ENCODE data around the gene SYT9. TPM values are rescaled to one million over a fixed set of nuclear protein-coding genes. Genes with fewer than 3 reads are reported as not detected.

SYT9 gene
- total and polyA plus RNA-seq, 9 of the 15 experiments (the other 6 are each of a cell fraction or from before 2014, with no cell fraction given): 0.01 TPM; not detected in 8

DNA sequence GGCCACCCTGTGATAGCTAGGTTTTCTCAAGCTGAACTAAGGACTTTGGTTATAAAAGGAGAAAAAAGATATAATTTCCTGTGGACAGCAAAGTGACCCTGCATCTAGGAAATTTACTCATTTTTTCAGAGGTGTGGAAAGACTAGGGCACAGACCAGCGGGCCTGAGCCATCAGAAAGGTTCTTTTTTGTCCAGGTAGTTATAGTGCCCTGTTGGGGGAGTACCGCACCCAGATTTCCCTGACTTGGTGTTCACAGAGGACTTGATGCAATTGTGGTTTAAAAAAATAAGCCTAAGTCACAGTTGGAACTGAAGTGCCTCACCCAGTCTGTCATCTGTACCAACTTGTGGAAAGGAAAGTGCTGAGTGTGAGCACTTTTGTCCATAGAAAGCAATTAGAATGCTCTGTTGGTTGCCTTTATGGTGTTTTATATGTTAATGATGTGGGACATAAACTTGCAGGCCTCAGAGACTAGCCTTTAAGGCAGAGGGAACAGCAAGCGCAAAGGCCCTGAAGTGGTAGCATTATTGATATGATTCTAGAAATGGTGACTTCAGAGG is 3.1 kb downstream of the SYT9 start:
- ChIA-PET POLR2A (interaction anchor here (0.7 to 0.9 kb wide), 2 partner anchors 9 to 153 kb away, joined by 3 read pairs; no protein-coding TSS in a partner anchor), CTCF (ENCODE audit: low intra/inter-chr PET ratio) (no interaction called here)
- TF ChIP-seq FOSL1 (tag; conservative IDR thresholded peaks at IDR 0.05) (no peak), ZNF57 (CRISPR knock-in tag; IDR thresholded peaks at IDR 0.05) (no peak), ZNF586 (CRISPR knock-in tag; conservative IDR thresholded peaks at IDR 0.05) (no peak), ZNF766 (CRISPR knock-in tag; conservative IDR thresholded peaks at IDR 0.05) (no peak), DNMT1 (IDR thresholded peaks at IDR 0.05) (no peak), GABPB2 (CRISPR knock-in tag; conservative IDR thresholded peaks at IDR 0.05) (no peak), FOXK2 (conservative IDR thresholded peaks at IDR 0.05 in 1 of 2, IDR thresholded peaks at IDR 0.05 in 1 of 2; ENCODE audit: low read depth in 2 of 2) (no peak)
- TF ChIP-seq, protein P1, sequence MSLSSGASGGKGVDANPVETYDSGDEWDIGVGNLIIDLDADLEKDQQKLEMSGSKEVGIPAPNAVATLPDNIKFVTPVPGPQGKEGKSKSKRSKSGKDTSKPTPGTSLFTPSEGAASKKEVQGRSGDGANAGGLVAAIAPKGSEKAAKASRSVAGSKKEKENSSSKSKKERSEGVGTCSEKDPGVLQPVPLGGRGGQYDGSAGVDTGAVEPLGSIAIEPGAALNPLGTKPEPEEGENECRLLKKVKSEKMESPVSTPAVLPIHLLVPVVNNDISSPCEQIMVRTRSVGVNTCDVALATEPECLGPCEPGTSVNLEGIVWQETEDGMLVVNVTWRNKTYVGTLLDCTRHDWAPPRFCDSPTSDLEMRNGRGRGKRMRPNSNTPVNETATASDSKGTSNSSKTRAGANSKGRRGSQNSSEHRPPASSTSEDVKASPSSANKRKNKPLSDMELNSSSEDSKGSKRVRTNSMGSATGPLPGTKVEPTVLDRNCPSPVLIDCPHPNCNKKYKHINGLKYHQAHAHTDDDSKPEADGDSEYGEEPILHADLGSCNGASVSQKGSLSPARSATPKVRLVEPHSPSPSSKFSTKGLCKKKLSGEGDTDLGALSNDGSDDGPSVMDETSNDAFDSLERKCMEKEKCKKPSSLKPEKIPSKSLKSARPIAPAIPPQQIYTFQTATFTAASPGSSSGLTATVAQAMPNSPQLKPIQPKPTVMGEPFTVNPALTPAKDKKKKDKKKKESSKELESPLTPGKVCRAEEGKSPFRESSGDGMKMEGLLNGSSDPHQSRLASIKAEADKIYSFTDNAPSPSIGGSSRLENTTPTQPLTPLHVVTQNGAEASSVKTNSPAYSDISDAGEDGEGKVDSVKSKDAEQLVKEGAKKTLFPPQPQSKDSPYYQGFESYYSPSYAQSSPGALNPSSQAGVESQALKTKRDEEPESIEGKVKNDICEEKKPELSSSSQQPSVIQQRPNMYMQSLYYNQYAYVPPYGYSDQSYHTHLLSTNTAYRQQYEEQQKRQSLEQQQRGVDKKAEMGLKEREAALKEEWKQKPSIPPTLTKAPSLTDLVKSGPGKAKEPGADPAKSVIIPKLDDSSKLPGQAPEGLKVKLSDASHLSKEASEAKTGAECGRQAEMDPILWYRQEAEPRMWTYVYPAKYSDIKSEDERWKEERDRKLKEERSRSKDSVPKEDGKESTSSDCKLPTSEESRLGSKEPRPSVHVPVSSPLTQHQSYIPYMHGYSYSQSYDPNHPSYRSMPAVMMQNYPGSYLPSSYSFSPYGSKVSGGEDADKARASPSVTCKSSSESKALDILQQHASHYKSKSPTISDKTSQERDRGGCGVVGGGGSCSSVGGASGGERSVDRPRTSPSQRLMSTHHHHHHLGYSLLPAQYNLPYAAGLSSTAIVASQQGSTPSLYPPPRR (CRISPR knock-in tag; IDR thresholded peaks at IDR 0.05; ENCODE audit: borderline replicate concordance): no peak
- TF ChIP-seq, protein P2, sequence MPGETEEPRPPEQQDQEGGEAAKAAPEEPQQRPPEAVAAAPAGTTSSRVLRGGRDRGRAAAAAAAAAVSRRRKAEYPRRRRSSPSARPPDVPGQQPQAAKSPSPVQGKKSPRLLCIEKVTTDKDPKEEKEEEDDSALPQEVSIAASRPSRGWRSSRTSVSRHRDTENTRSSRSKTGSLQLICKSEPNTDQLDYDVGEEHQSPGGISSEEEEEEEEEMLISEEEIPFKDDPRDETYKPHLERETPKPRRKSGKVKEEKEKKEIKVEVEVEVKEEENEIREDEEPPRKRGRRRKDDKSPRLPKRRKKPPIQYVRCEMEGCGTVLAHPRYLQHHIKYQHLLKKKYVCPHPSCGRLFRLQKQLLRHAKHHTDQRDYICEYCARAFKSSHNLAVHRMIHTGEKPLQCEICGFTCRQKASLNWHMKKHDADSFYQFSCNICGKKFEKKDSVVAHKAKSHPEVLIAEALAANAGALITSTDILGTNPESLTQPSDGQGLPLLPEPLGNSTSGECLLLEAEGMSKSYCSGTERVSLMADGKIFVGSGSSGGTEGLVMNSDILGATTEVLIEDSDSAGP (CRISPR knock-in tag; IDR thresholded peaks at IDR 0.05): no peak
- TF ChIP-seq, protein P3, sequence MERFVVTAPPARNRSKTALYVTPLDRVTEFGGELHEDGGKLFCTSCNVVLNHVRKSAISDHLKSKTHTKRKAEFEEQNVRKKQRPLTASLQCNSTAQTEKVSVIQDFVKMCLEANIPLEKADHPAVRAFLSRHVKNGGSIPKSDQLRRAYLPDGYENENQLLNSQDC (CRISPR knock-in tag; IDR thresholded peaks at IDR 0.05): no peak
- TF ChIP-seq, protein P4, sequence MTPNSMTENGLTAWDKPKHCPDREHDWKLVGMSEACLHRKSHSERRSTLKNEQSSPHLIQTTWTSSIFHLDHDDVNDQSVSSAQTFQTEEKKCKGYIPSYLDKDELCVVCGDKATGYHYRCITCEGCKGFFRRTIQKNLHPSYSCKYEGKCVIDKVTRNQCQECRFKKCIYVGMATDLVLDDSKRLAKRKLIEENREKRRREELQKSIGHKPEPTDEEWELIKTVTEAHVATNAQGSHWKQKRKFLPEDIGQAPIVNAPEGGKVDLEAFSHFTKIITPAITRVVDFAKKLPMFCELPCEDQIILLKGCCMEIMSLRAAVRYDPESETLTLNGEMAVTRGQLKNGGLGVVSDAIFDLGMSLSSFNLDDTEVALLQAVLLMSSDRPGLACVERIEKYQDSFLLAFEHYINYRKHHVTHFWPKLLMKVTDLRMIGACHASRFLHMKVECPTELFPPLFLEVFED (CRISPR knock-in tag; conservative IDR thresholded peaks at IDR 0.05): no peak

More for the DNA sequence above, 3.1 kb downstream of the SYT9 start:
- Histone ChIP-seq H3K9me1 (ENCODE audit: control insufficient read depth, insufficient read depth, low read length) (no peaks in the 10 kb centered on the region), H4K20me1 (replicated peaks; ENCODE audit: control insufficient read depth, insufficient read depth, low read length) (no peaks in the 10 kb centered on the region), H3K4me1 (replicated peaks in 1 of 2; ENCODE audit: control insufficient read depth in 2 of 2, insufficient read depth in 2 of 2, low read length in 2 of 2) (peaks cover 0 to 16% of the 10 kb centered on the region in 2 experiments; a peak in 2 of 5 replicates), H3K9ac (ENCODE audit: insufficient read depth in 1 of 2, low read depth in 2 of 2, low read length in 2 of 2) (no peak overlapping the region), H2AFZ (ENCODE audit: low read depth, low read length) (no peak overlapping the region), H3K27ac (ENCODE audit: extremely low read depth, low read depth, low read length) (no peak overlapping the region), H3K36me3 (ENCODE audit: control insufficient read depth, insufficient read depth, low read length) (no peaks in the 10 kb centered on the region), H3K4me3 (no peak overlapping the region), H3K9me3 (replicated peaks; ENCODE audit: control insufficient read depth, insufficient read depth, low read depth, low read length) (no peaks in the 10 kb centered on the region), H3K27me3 (ENCODE audit: control insufficient read depth in 2 of 2, insufficient read depth in 2 of 2, low read length in 2 of 2) (peaks cover 11 to 25% of the 10 kb centered on the region in 2 experiments; a peak in 4 of 5 replicates), H3K79me2 (ENCODE audit: control insufficient read depth, insufficient read depth, low read length) (no peaks in the 10 kb centered on the region), H3K4me2 (ENCODE audit: insufficient read depth, low read length) (no peak overlapping the region)
- no peak for ATAC-seq
- FAIRE-seq: no peak
- intact Hi-C loops (cut with micrococcal nuclease): no loop called here
- in situ Hi-C loops (cut with MboI): no loop called here
- DNase-seq (ENCODE audit: extremely low read depth in 1 of 4, low spot score in 3 of 4): no peak
- BruUV-seq (replicated peaks): no TSS peak
- 2% methylated on average over 3 of the region's 3 CpGs for WGBS (ENCODE audit: insufficient coverage, low coverage, missing lambda C conversion rate)
